ENCODE data around the gene GSX1. TPM values are rescaled to one million over a fixed set of nuclear protein-coding genes. Genes with fewer than 3 reads are reported as not detected.
"Not testable (repeated sequence)": the region's sequence is repeated elsewhere in the genome, so short reads cannot be mapped to it uniquely, and the experiment has no call there.

GSX1 gene
- polyA plus RNA-seq, 1 of the 3 experiments (the other 2 are of a cell fraction): not detected

- TF ChIP-seq USF1 (IDR thresholded peaks at IDR 0.05; ENCODE audit: borderline replicate concordance, low read depth): no peak
- TF ChIP-seq FOSL2 (IDR thresholded peaks at IDR 0.05; ENCODE audit: borderline replicate concordance, low read depth): no peak
Measured at GRCh38 chr13:27744801-27745200, 47.5 kb upstream of the GSX1 start (continued).

GRCh38 chr13:27745301-27745700 lies 47.0 kb upstream of the GSX1 start:
- Histone ChIP-seq H3K27ac (ENCODE audit: low read depth in 2 of 2, low read length in 1 of 2) (no peak overlapping the region), H3K79me2 (ENCODE audit: insufficient read depth) (no peaks in the 10 kb centered on the region), H3K27me3 (ENCODE audit: insufficient read depth) (peaks cover 39% of the 10 kb centered on the region; the same call in 1 of the 2 replicates), H3K9me3 (no peaks in the 10 kb centered on the region), H3K9me2 (no peaks in the 10 kb centered on the region), H3K4me1 (ENCODE audit: control insufficient read depth in 1 of 2, insufficient read depth in 2 of 2, low read depth in 1 of 2, low read length in 1 of 2) (no peaks in the 10 kb centered on the region), H3K9ac (no peak overlapping the region), H3K36me3 (replicated peaks in 1 of 2; ENCODE audit: control insufficient read depth in 1 of 2, insufficient read depth in 2 of 2, low read length in 1 of 2) (no peaks in the 10 kb centered on the region), H3K4me3 (ENCODE audit: low read depth in 2 of 2, low read length in 1 of 2) (no peak overlapping the region), H3F3A (replicated peaks; ENCODE audit: insufficient read depth) (no peaks in the 10 kb centered on the region), H4K20me1 (ENCODE audit: insufficient read depth) (no peaks in the 10 kb centered on the region), H3K4me2 (no peak overlapping the region), H2AFZ (ENCODE audit: low read depth) (no peak overlapping the region)
- 6% methylated on average over 5 of the region's 5 CpGs for WGBS (ENCODE audit: low lambda C conversion rate)
- ChIA-PET CTCF (no interaction called here), POLR2A (no interaction called here)
- DNase-seq: no peak
- TF ChIP-seq PBX3 (IDR thresholded peaks at IDR 0.05) (no peak), JUND (IDR thresholded peaks at IDR 0.05) (no peak), NFIC (IDR thresholded peaks at IDR 0.05; ENCODE audit: borderline replicate concordance) (no peak), YY1 (IDR thresholded peaks at IDR 0.05; ENCODE audit: low read depth) (no peak), IRF3 (IDR thresholded peaks at IDR 0.05; ENCODE audit: low read depth, low read length) (no peak), TAF1 (IDR thresholded peaks at IDR 0.05; ENCODE audit: borderline replicate concordance, low read depth, low read length) (no peak), FOSL2 (IDR thresholded peaks at IDR 0.05; ENCODE audit: borderline replicate concordance, low read depth) (no peak), RCOR1 (IDR thresholded peaks at IDR 0.05; ENCODE audit: low read length) (no peak), RXRA (IDR thresholded peaks at IDR 0.05; ENCODE audit: borderline replicate concordance, low read depth) (no peak), SMC3 (IDR thresholded peaks at IDR 0.05; ENCODE audit: low read depth, low read length) (no peak), USF1 (IDR thresholded peaks at IDR 0.05; ENCODE audit: borderline replicate concordance, low read depth) (no peak), ELF1 (IDR thresholded peaks at IDR 0.05) (no peak), TEAD4 (IDR thresholded peaks at IDR 0.05; ENCODE audit: borderline replicate concordance, insufficient read depth) (no peak), FOXJ3 (CRISPR knock-in tag; IDR thresholded peaks at IDR 0.05) (no peak), CTCF (IDR thresholded peaks at IDR 0.05) (no peak), SIN3A (IDR thresholded peaks at IDR 0.05; ENCODE audit: borderline replicate concordance, low read depth, low read length) (no peak), CHD2 (IDR thresholded peaks at IDR 0.05; ENCODE audit: low read length, partially characterized antibody) (no peak), TCF12 (IDR thresholded peaks at IDR 0.05) (no peak)

GRCh38 chr13:27748143-27748542 lies 44.1 kb upstream of the GSX1 start:
- CTCF ChIA-PET; POLR2A ChIA-PET; H4K20me1 ChIP-seq (ENCODE audit: insufficient read depth); H3K9me2 ChIP-seq; H3K4me3 ChIP-seq (ENCODE audit: low read depth in 2 of 2, low read length in 1 of 2); DNase-seq; H3K9ac ChIP-seq; H3K79me2 ChIP-seq (ENCODE audit: insufficient read depth); H3F3A ChIP-seq (replicated peaks; ENCODE audit: insufficient read depth); H3K27ac ChIP-seq (ENCODE audit: low read depth in 2 of 2, low read length in 1 of 2); H3K4me1 ChIP-seq (ENCODE audit: control insufficient read depth in 1 of 2, insufficient read depth in 2 of 2, low read depth in 1 of 2, low read length in 1 of 2); H3K36me3 ChIP-seq (replicated peaks in 1 of 2; ENCODE audit: control insufficient read depth in 1 of 2, insufficient read depth in 2 of 2, low read length in 1 of 2); H3K4me2 ChIP-seq; H3K9me3 ChIP-seq; H2AFZ ChIP-seq (ENCODE audit: low read depth): not testable (repeated sequence)
- no CpG with 5 or more reads among the region's 21 CpGs for WGBS (ENCODE audit: low lambda C conversion rate)
- peaks cover 29% of the 10 kb centered on the region; the same call in 1 of the 2 replicates for H3K27me3 ChIP-seq (ENCODE audit: insufficient read depth)
